GM21723 (cell line): ENCODE data around the gene ANKRD1.

ENCODE experiments used
- ATAC-seq: cut with Tn5 transposase; IDR thresholded peaks from one replicate; pipeline ENCODE4 v1.9.1; 2021; ENCODE audit warnings: mild to moderate bottlenecking, moderate library complexity; ENCODE audit not compliant: unreplicated experiment

ANKRD1 gene

DNA sequence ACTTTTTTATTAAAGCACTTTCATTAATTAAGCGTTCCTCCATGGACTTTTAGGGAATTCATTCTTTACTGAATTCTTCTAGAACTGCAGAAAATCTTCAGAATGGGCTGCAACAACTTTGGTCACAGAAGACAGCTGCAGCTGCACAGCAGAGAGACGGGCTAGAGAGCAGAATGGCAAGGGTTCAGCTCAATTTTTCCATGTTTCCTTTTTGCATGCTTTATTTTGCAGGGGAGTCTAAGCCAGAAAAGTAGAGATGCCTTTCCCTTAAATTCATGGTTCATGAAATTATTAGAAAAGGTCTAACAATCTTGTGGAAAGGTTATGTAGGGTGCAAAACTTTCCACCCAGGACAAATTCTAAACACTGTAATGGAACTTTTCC lies 15.4 kb upstream of the ANKRD1 start:
- no peak for ATAC-seq

DNA sequence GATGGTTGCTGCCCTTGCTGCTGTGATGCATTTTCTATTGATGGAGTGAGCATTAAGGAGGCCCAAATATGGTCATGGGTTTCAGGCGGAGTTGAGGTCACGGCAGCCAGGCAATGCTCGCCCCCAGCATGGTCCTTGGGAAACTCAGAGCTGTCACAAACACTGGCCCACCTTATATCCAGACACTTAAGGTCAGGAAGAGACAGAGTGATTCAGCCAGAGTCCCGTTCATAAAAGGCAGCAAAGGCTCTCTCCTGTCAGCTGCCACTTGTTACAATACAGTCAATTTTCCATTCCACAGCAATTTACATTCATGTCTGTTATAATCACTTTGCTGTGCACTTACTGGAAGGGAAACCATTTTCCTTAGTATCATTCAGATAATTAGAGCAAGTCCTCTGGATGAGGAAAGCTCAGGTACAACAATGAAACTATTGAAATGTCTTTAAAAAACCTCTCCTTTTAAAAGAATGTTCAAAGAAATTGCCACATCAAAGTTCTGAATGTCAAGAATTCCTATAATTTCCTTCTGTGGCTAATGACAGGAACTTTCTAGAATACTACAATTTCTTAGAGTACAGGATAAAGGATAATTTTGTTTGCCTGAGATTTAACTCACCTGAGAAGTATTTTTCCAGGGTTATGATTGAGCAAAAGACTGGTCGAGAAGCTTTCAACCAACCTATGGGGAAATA lies 14.8 kb upstream of the ANKRD1 start:
- ATAC-seq: no peak

DNA sequence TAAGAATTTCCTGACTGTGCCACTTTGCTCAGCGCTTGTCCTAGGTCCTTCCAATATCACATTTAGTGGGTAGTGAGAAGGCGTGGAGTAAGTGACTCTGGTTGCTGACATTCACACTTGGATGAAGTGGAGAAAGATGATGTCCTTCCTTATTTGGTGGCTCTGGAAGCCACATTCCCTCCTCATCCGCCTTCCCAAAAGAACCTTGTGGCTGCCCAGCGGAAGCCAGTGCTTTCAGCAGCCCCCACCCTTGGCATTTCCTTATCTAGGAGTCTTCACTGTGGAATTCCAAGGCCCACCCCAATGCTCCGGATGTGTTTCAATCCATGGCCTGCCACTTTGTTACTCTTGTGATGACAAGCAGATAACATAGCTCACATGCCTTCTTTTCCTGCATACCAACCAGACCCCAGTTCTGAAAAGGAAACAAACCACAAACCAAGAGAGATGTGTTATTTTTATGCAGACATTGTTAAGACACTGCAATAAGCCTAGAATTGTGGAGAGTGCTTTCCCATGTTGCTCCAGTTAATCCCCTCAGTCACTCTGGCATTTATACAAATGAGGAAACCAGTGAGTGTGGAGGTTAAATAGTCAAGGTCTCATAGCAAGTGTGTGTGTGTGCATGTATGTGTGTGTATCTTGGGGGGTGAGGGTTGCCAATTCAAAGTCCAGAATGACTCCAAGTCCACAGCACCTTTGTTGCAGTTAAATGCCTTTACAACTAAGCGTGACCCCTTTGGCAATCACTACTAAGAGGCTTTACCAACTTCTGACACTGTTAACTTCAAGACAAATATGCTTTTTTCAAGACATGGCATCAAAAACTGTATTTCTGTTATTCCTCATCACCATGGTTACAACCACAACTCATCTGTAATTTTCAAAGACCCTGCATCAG lies 10.3 kb upstream of the ANKRD1 start:
- ATAC-seq: no peak

DNA sequence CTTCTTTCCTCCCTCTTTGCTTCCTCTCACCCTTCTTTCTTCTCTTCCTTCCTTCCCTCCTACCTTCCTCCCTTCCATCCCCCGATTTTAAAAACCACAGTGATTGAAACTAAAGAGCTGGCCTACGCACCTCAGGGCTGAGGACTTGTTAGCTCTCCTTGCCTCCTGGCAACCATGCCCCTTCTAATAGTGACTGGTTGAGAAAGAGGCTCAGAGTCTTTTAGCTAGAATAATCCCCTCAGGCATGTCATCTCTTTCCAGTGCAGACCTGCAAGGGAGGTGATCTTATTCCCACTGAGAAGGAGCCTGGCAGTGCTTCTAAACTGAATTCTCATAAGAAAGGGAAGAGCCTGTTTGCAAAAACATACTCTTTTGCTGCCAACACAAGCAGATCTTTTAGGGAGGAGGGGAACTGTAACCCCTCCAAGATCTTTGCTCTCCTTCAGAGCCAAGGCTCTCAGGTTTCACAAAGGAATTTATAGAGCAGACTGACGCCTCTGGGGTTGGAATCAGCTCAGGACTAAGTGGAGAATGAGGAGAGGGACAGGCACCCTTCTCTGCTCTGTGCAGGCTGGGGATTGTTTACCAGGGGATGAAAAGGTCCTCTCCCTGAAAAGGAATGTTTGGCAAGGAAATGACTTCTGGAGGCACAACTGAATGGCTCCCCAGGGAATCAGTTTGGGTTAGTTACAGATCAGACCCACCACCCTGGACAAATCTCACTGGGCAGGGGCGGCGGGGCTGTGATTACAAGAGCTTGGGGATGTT lies 9.4 kb upstream of the ANKRD1 start:
- ATAC-seq: no peak

DNA sequence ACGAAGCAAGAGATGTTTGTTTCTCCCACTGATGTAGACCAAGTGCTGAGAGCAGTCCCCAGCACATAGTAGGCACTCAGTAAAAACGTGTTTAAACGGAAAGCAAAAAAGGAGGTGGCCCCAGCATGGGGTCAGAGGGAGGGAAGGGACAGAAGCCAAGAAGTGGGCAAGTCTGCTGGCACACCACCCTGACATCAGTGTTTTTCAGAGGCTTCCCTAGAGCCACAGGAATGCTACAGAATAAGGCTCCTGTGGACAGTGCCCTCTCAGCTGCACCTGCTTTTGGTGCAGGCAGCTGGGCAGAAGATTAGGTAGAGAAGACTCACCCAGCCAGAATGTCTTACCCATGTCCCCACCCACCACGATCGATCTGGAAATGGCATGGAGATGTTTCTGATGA lies 8.3 kb upstream of the ANKRD1 start:
- no peak for ATAC-seq

DNA sequence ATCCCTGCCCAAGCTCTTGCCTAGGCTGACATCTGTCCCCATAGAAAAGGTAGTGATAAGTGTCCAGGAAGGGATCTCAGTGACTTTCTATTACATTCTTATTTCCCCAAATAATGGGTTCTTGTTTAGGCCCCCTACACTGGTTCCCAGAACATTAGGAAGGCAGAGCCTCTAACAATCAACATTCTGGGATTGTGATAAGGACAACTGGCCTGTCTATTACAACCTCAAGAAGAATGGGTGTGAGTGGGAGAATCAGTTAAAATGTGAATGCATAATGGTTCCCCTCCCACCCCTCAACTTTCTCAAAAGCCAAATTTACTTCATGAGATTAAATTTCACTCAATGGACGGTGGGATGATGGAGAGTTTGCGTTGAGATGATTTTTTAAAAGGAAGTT lies 6.4 kb upstream of the ANKRD1 start:
- ATAC-seq: no peak

DNA sequence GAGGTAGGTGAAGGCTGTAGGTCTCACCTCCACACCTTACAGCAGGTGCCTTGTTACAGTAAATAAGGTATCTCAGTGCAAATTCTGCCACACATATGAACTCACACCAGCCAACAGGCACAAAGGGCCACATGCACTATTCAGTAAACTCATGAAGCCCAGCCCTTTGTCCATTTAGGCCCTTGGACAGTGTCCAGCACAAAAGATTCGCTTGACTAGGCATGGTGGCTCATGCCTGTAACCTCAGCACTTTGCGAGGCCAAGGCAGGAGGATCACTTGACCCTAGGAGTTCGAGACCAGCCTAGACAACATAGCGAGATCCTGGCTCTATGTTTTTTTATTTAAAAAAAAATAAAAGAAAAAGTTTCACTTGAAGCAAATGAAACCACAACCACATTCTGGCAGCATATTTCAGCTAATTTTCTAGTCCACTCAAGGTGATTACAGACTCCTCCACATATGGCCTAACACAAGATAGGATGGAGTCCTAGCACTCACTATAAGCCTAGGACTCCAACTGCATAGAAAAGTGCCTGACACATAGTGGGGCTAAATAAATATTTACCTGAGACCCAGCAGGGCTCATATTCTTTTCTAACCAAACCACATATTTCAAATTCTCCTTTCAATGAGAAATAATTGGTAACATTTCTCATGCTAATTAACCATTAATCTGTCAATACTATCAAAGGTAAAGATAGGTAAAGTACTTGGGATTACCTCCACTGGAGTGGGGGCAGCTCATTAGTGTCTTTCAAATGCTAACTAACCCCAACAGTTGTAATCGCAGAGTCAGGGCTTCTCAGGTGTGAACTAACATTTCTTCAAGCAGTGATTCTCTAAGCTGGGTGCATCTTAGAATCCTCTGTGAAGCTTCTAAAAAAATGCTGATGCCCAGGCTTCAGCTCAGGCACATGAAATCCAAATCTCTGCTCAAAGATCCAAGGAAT lies 4.5 kb upstream of the ANKRD1 start:
- ATAC-seq: no peak

DNA sequence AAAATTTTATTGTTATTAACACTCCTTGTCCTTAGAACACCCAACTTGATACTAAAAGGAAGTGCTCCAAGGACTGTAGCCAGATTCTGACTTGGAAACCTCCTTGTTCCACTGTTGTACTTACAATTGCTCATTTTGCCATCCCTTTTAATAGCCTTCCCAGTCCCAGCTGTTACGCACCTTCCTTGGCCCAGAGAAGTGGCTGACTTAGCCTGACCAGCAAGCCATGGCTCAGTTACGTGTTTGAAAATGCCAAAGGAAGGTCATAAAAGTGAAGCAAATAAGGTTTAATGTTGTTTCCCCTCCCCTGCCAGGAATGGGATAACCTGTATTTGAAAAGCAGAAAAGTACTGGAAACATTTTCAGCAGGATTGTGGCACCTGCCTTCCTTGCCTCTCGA lies 3.7 kb upstream of the ANKRD1 start:
- no peak for ATAC-seq

DNA sequence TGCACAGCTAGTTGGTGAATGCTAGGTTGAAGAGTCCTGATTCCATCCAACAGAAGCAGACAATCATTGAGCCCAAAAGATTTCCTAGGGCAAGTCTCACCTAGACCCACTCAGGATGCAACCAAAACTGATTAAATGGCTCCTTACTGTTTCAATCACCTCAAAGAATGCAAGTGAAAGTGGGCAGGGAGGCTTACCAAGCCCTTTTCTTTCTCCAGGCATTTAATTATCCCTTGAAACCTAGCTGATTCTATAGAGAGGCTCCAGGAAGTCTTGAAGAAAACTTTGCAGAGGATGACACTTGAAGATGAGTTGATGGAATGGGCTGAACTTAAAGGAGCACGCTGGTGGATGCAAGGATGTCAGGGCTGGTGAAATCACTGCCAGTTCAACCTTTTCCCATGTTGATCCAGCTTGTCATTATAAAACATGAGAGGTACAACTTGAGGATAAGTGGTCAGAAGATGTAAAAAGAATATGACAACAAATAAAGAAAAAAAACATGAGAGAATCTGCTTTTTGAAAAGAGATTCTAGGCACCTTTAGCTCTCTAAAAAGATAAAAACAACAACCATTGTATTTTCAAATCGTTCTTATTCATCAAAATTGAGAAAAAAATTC lies 2.3 kb upstream of the ANKRD1 start:
- ATAC-seq: no peak

DNA sequence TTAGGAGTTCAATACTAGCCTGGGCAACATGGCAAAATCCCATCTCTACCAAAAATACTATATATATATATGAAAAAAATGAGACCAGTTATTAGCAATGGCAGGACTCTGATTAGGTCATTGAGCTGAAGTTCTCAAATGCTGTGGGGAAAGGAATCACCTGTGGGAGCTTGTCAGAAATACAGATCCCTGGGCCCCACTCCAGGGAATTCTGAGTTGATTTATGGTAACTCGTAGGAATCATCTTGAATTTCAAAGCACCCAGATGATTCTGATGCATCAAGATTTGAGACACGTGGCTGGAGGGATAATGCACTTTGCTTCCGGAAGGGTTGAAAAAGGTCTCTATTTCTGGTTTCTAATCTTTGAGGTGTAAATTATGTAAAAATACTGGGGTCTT lies 1.0 kb upstream of the ANKRD1 start:
- no peak for ATAC-seq

DNA sequence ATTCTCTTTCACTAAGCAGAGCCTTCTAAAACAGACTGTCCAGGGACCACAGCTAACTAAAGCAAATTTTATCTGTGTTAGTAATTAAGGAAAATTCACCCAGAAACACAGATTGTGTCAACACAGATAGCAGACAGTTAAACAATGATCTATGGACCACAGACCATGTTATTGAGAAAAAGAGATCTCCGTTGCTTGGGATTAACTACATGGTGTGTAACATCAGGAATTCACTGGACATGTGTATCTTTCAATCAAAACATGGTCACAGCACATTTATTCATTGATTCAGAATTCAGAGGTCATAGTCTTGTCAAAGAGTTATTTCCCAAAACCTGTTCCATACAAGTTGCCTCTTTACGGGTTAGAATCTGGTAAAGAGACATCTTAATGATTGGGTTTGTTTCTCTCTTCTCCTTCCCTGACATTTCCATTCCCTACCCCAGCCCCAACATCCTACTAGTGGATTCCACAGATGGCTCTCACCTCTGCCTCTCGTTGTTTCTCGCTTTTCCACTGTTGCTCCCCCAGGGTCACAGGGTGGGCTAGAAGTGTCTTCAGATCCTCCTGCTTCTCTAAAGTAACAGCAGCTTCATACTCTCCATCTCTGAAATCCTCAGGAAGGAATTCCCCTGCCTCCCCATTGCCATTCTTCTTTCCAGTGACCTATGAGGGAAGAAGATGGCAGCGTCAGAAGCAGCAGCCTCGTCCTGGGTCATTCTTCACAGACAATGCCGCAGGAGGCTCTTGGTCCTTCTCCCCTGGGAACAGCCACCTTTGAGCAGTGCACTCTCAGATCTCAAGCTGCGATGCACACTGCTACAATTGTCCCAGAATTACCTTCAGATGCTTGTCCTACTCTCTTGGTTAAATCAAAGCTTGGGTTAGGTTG lies 958 bp downstream of the ANKRD1 start:
- no peak for ATAC-seq

DNA sequence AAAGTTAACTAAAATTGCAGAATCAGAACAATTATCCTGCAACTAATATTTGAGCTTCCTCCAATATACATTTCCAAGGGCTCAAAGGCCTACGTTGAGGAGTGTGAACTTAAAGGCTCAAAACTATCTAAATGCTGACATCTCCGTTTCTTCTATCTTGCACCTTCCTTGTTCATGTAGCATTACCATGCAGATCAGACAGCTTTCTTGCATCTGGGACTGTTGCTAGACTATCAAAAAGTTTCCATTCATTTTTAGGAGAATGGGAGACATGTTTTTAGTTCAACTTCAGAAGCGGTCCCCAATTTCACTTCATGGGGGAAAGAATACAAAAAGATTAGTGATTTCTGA lies 2.9 kb downstream of the ANKRD1 start:
- ATAC-seq: no peak

DNA sequence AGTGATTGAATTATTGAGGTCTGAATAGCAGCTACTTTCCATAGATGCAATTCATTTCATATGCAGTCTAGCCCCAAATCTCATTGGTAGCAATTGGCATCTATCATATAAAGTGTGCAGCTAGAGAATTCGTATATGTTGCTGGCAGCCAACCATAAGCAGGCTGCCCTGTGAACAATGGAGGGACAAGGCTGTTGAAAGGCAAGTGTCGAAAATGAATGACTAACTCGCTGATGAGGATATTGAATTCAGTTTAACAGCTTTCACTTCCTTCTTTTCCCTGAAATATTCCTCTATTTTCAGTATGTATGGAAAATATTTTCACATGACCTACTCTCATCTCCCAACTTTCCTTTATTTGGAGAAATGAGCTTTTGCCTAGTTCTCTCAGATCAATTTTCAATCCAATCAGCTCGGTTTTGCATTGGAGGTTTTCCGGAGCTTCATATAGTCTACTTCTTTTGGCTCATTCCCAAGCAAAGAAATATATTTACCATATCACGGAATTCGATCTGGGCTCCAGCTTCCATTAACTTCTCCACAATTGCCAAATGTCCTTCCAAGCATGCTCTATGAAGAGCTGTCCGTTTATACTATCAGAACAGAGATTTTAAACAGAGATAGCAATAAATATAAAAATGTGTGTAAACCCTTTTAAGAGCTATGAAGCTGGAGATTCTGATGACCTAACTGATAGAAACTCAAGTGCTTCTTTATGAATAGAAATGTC lies 3.5 kb downstream of the ANKRD1 start:
- ATAC-seq: no peak

DNA sequence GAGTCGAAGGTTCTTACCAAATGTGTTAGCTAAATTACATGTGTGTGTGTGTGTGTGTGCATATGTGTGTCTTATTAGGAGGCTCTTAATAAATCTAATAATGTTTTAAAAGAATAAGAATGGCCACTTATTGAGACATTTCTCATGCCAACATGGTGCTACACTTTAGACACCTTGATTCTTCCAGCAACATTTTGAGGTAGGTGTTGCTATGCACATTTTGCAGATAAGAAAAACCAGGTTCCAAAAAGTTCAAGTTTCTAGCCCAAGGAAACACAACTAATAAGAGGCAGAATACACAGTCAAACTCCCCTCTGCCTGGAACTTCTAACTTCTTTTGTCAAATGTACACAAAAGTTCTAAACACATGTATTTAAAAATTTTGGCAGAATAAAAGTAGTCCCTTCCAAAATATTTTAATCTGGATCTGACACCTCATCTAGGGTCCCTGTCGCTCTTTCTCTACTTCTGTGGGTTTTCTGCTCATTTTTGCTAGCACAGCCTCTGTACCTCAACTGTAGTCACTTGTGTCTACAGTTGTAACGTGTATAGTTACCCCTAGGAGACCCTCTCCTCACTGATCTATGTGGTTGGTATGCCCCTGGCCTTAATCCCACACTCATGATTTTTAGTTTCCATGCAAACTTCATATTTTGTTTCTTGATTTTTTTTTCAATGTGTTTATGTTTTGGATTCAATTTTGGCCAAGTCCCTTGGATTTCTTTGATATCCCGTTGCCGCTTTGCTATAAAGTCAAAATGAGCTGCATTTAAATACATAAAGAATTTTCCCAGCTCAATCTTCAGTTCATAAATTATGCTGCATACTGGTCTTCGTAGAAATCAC lies 4.3 kb downstream of the ANKRD1 start:
- no peak for ATAC-seq

DNA sequence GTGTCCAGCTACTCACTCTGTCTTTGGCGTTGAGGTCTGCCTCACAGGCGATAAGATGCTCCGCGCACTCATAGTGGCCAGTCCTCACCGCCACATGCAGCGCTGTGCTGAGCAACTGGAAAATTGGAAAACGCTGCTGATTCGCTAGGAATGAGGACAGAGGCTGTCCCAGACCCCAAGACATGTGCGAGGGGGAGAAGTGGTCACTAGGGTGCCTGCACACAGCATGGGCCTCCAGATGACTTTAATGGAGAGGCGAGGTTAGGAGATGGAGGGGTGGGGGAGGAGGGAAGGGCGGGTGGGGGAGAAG lies 5.2 kb downstream of the ANKRD1 start:
- ATAC-seq: no peak

DNA sequence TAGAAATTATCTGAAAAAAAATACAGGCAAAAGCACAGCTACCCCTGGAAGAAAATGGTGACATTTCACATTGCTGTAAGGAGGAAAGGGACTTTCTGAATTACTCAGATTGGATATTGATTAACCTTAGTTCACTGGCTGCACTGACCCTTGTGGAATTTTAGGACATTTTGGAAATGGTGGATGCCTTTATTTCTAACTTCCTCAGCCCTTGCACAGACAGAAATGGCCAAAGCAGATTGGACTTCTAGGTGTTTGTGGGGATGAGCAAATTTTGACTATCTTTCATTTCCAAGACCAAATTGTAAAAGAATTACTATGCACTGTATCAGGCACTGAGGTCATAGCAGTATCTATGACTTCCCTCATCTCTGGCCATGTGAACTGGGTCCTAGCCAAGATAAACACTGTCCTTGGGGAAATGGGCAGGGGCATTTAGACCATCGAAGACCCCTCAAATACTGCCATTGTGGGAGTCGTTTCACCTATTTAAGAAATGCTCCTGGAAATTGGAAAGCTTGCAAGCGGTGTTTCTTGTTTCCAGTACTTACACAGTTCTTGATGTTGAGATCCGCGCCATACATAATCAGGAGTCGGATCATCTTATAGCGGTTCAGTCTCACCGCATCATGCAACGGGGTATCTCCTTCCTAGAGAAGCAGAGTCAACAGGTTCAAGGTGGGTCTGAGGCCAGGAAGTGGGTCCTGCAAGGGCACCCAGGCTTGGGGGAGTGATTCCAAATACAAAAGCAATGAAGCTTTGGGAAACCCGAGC lies 5.7 kb downstream of the ANKRD1 start:
- ATAC-seq: no peak

DNA sequence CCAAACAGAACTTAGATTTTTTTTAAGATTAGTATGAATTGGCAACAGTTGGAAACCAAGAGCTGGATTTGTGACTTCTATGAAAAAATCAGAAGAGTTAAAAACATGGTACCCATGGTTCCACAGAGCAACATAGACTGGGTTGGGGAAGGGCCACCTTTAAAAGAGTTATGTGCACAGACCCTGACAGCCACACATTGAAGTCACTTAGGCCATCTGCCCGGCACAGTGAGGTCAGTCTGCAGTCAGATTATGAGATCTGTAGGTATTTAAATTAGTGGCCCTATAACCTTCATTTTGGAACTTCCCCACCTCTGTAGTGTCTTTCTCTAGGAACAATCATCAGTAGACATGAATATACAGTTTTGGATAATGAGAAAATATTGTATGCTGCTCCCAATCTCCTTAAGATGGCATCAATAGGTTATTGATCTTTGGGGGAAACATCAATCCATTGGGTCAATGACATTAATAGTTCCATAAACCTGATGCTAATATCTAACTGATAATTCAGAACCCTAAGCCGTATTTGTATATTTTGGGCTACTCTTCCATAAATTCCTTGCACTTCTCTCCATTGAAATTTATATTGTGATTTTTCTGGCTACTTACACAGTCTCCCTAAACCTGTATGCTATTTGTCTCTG lies 7.0 kb downstream of the ANKRD1 start:
- no peak for ATAC-seq
